ENCODE measurements around the gene ACAP2.

- no peak for TF ChIP-seq EZH2 (IDR thresholded peaks at IDR 0.05; ENCODE audit: borderline replicate concordance)
- TF ChIP-seq CTCF (IDR thresholded peaks at IDR 0.05; ENCODE audit: poor library complexity): no peak
- no peak for TF ChIP-seq EZH2phosphoT487 (IDR thresholded peaks at IDR 0.05; ENCODE audit: low read depth, severe bottlenecking, unreplicated experiment)
These were observed 157.4 kb downstream of the ACAP2 start for GRCh38 chr3:195285372-195285771.

Measured in hepatocyte (in vitro differentiated cells).